K562 (cell line): Measurements from ENCODE around the gene TCHP. TPM values are rescaled to one million over a fixed set of nuclear protein-coding genes. Genes with fewer than 3 reads are reported as not detected.

Experiments used
- ATAC-seq: fragments of 200-7000 bp; cut with Tn5 transposase; 3 replicates; pipeline ENCODE4 v1.9.1; 2020; ENCODE audit warnings: moderate library complexity
- BruUV-seq: library from RNA; stranded (reverse); fragments of 400-500 nt; replicated peaks from 2 replicates; lab custom pipeline; 2021; lab: Mats Ljungman, UMichigan
- CTCF ChIA-PET: fragments of 300-600 bp; formaldehyde crosslinking; extraction: SDS; loops from one replicate; lab custom pipeline; 2021; ENCODE audit warnings: low intra/inter-chr PET ratio; lab: Yijun Ruan, JAX
- POLR2A ChIA-PET: fragments of 300-600, 350-650 bp; sonication (Branson Sonifier 250); formaldehyde crosslinking; extraction: SDS; loops from one replicate; lab custom pipeline; 2021; ENCODE audit warnings: antibody characterized with exemption, inconsistent platforms; lab: Yijun Ruan, JAX
- DNase-seq, 4 experiments: peaks; one replicate each; pipeline versions ENCODE4 v3.0.0 to v3.0.0-alpha.2; 2011 to 2018; ENCODE audit warnings: low spot score in 3 of 4, mixed read lengths in 3 of 4; ENCODE audit errors: extremely low read depth in 1 of 4
- FAIRE-seq: peaks from 2 replicates; lab custom pipeline; 2011; peaks lifted over from hg19 to GRCh38; lab: Jason Lieb, UNC
- H2AFZ ChIP-seq: 2 replicates; pipeline ENCODE4 v1.6.0; 2011; ENCODE audit warnings: low read depth, low read length, control low read depth, inconsistent platforms
- H3K27ac ChIP-seq: fragments of 200-600 bp; 3 replicates; pipeline ENCODE4 v1.8.0; 2011; ENCODE audit warnings: low read depth, mild to moderate bottlenecking, control low read depth, inconsistent platforms, low read length, moderate library complexity, mixed read lengths; ENCODE audit errors: extremely low read depth
- H3K27me3 ChIP-seq, 2 experiments: fragments of 300-600 bp in 1 of 2; 2 replicates in 1 of 2; 3 replicates in 1 of 2; pipeline versions ENCODE4 v1.6.0 to v1.8.0; 2011; ENCODE audit warnings: inconsistent platforms in 2 of 2, low read length in 2 of 2, mild to moderate bottlenecking in 1 of 2, mixed read lengths in 1 of 2, moderate library complexity in 1 of 2; ENCODE audit not compliant: control insufficient read depth in 2 of 2, insufficient read depth in 2 of 2
- H3K36me3 ChIP-seq: fragments of 300-600 bp; 3 replicates; pipeline ENCODE4 v1.8.0; 2011; ENCODE audit warnings: mild to moderate bottlenecking, low read length, inconsistent platforms; ENCODE audit not compliant: control insufficient read depth, insufficient read depth
- H3K4me1 ChIP-seq, 2 experiments: fragments of 200-600 bp in 1 of 2; replicated peaks in 1 of 2; 2 replicates in 1 of 2; 3 replicates in 1 of 2; pipeline versions ENCODE4 v1.5.1 to v1.8.0; 2011; ENCODE audit warnings: inconsistent platforms in 2 of 2, low read length in 2 of 2, mild to moderate bottlenecking in 1 of 2, mixed read lengths in 1 of 2, moderate library complexity in 1 of 2; ENCODE audit not compliant: control insufficient read depth in 2 of 2, insufficient read depth in 2 of 2
- H3K4me2 ChIP-seq: 2 replicates; pipeline ENCODE4 v1.6.1; 2011; ENCODE audit warnings: low read length, control low read depth, inconsistent platforms, mixed read lengths; ENCODE audit not compliant: insufficient read depth
- H3K4me3 ChIP-seq: fragments of 200-600 bp; sonication (generic), shearing (Covaris generic); 2 replicates; pipeline ENCODE4 v1.5.1; 2016; ENCODE audit warnings: control low read depth, inconsistent platforms
- H3K79me2 ChIP-seq: fragments of 200-600 bp; 3 replicates; pipeline ENCODE4 v1.8.0; 2011; ENCODE audit warnings: low read length, inconsistent platforms; ENCODE audit not compliant: control insufficient read depth, insufficient read depth
- H3K9ac ChIP-seq, 2 experiments: 2 replicates each; pipeline versions ENCODE4 v1.6.0 to v1.6.1; 2011; ENCODE audit warnings: low read depth in 2 of 2, low read length in 2 of 2, control low read depth in 1 of 2, inconsistent platforms in 1 of 2, mild to moderate bottlenecking in 1 of 2, mixed read lengths in 1 of 2; ENCODE audit not compliant: insufficient read depth in 1 of 2
- H3K9me1 ChIP-seq: one replicate; pipeline ENCODE4 v1.6.0; 2011; ENCODE audit warnings: inconsistent platforms, mild to moderate bottlenecking, low read length, moderate library complexity; ENCODE audit not compliant: control insufficient read depth, insufficient read depth
- H3K9me3 ChIP-seq: replicated peaks from 2 replicates; pipeline ENCODE4 v1.5.1; 2011; ENCODE audit warnings: low read depth, low read length, inconsistent platforms; ENCODE audit not compliant: control insufficient read depth, insufficient read depth
- H4K20me1 ChIP-seq: replicated peaks from 2 replicates; pipeline ENCODE4 v1.6.1; 2011; ENCODE audit warnings: low read length, inconsistent platforms, mixed read lengths; ENCODE audit not compliant: control insufficient read depth, insufficient read depth
- CREM ChIP-seq: IDR thresholded peaks from 2 replicates; pipeline ENCODE4 v1.6.1; 2014; ENCODE audit warnings: antibody characterized with exemption, low read depth
- EP400 ChIP-seq: fragments of 450-650 bp; IDR thresholded peaks from 2 replicates; pipeline ENCODE4 v1.6.1; 2017; ENCODE audit warnings: antibody characterized with exemption, mild to moderate bottlenecking, moderate library complexity
- ETS2 ChIP-seq: IDR thresholded peaks from 2 replicates; pipeline ENCODE4 v1.6.1; 2016; ENCODE audit warnings: borderline replicate concordance, missing genetic modification characterization, mild to moderate bottlenecking, moderate library complexity, missing compliant biosample characterization; ENCODE audit not compliant: poor library complexity, severe bottlenecking
- GATA2 ChIP-seq: sonication (generic); formaldehyde crosslinking; IDR thresholded peaks from 2 replicates; pipeline ENCODE4 v1.4.0; 2020; ENCODE audit warnings: mild to moderate bottlenecking, missing genetic modification reagents
- SLC30A9 ChIP-seq: fragments of 250-450 bp; sonication (Bioruptor Pico); IDR thresholded peaks from 2 replicates; pipeline ENCODE4 v1.8.0; 2022; ENCODE audit warnings: mild to moderate bottlenecking, moderate library complexity
- WGBS: fragments of 100-300 bp; shearing (Covaris generic); methylation state at CpG from one replicate; pipeline ENCODE4 v1.1.6; 2016; ENCODE audit warnings: low coverage, mixed read lengths; ENCODE audit not compliant: insufficient coverage; ENCODE audit errors: missing lambda C conversion rate; 5-methylcytosine and 5-hydroxymethylcytosine counted together
- in situ Hi-C: fragments of 300-500 bp; cut with MboI; formaldehyde crosslinking; loops from 4 replicates; pipeline ENCODE4 v1.15.0; 2018; ENCODE audit warnings: inconsistent platforms, mixed read lengths
- intact Hi-C: fragments of 100-400 bp; cut with micrococcal nuclease; formaldehyde crosslinking; loops from 2 replicates; pipeline ENCODE4 v1.14.2; 2022
- polyA plus RNA-seq, 8 experiments: library from polyadenylated mRNA; depleted of rRNA in 4 of 8; stranded (reverse) in 5 of 8; unstranded in 3 of 8; fragments of >200 nt; fragmentation: Nextera tagmentation in 2 of 8; fragmentation: Illumina TruSeq in 1 of 8; extraction: Ambion mirVana in 2 of 8; extraction: Trizol in 1 of 8; gene quantifications; 2 replicates each; pipeline versions ENCODE4 v1.2.1 to v1.2.3, GENCODE V29; 2011 to 2014; ENCODE audit warnings: inconsistent platforms in 1 of 8, missing spikeins in 1 of 8
- total RNA-seq, 7 experiments: library from RNA; depleted of rRNA in 6 of 7; stranded (reverse); fragments of >200 nt in 6 of 7; fragmentation: Illumina TruSeq in 2 of 7; extraction: Trizol in 2 of 7; gene quantifications; 2 replicates each; pipeline versions ENCODE4 v1.2.1 to v1.2.3, GENCODE V29; 2011 to 2021; ENCODE audit warnings: low replicate concordance in 1 of 7
- TF ChIP-seq, protein P1 (sequence below), 2 experiments: fragments of 450-650 bp; IDR thresholded peaks; 2 replicates each; pipeline ENCODE4 v1.6.1; 2016; ENCODE audit warnings: mild to moderate bottlenecking in 2 of 2, borderline replicate concordance in 1 of 2, low read depth in 1 of 2, moderate library complexity in 1 of 2
- TF ChIP-seq, protein P2 (sequence below): sonication (generic); formaldehyde crosslinking; IDR thresholded peaks from 2 replicates; pipeline ENCODE4 v1.8.0; 2022; ENCODE audit warnings: missing genetic modification reagents, mild to moderate bottlenecking, borderline replicate concordance
- TF ChIP-seq, protein P3 (sequence below), 2 experiments: IDR thresholded peaks; 2 replicates each; pipeline ENCODE4 v1.6.1; 2011; ENCODE audit warnings: borderline replicate concordance in 1 of 2, control low read depth in 1 of 2, low read depth in 1 of 2, low read length in 1 of 2, mild to moderate bottlenecking in 1 of 2, mixed read lengths in 1 of 2, moderate library complexity in 1 of 2; ENCODE audit not compliant: insufficient read depth in 1 of 2, insufficient read length in 1 of 2, poor library complexity in 1 of 2, severe bottlenecking in 1 of 2; ENCODE audit errors: extremely low read depth in 1 of 2

Gene TCHP
- total and polyA plus RNA-seq, 9 of the 15 experiments (the other 6 are each of a cell fraction or from before 2014, with no cell fraction given), result 3.4 to 30.4 (median 19.7) TPM

DNA sequence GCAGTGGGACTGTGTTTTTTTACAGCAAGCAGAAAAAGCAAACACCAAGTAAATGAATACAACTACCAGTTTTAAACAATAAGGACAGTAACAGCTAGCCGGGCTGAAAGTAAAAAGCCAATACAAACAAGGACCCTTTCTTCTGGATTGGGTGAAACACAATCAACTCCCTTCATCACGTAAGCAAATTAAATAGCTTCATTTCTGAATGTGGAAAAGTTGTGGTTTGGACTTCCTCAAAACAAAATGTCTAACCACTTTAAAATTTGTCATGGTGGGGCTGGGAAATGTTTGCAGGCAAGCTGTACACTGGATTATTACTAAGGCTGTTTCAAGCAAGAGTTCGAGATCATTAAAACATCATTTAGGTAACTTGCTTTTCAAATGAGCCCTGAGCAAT is 47.4 kb downstream of the TCHP start:
- DNase-seq (no peak), FAIRE-seq (no peak), ATAC-seq (no peak)
- Histone ChIP-seq H3K27me3 (no peaks in the 10 kb centered on the region), H3K36me3 (peaks cover 65% of the 10 kb centered on the region), H3K4me1 (no peaks in the 10 kb centered on the region; a peak in 1 of 5 replicates), H3K79me2 (no peaks in the 10 kb centered on the region), H4K20me1 (no peaks in the 10 kb centered on the region), H3K9me1 (no peaks in the 10 kb centered on the region), H3K9me3 (no peaks in the 10 kb centered on the region), H3K9ac (no peak overlapping the region), H2AFZ (no peak overlapping the region), H3K27ac (no peak overlapping the region), H3K4me3 (no peak overlapping the region), H3K4me2 (no peak overlapping the region)
- CTCF ChIA-PET, result no interaction called here
- WGBS, result 63% methylated on average over 3 of the region's 3 CpGs
- TF ChIP-seq GATA2 (CRISPR knock-in tag), result no peak
- TF ChIP-seq, protein P1, sequence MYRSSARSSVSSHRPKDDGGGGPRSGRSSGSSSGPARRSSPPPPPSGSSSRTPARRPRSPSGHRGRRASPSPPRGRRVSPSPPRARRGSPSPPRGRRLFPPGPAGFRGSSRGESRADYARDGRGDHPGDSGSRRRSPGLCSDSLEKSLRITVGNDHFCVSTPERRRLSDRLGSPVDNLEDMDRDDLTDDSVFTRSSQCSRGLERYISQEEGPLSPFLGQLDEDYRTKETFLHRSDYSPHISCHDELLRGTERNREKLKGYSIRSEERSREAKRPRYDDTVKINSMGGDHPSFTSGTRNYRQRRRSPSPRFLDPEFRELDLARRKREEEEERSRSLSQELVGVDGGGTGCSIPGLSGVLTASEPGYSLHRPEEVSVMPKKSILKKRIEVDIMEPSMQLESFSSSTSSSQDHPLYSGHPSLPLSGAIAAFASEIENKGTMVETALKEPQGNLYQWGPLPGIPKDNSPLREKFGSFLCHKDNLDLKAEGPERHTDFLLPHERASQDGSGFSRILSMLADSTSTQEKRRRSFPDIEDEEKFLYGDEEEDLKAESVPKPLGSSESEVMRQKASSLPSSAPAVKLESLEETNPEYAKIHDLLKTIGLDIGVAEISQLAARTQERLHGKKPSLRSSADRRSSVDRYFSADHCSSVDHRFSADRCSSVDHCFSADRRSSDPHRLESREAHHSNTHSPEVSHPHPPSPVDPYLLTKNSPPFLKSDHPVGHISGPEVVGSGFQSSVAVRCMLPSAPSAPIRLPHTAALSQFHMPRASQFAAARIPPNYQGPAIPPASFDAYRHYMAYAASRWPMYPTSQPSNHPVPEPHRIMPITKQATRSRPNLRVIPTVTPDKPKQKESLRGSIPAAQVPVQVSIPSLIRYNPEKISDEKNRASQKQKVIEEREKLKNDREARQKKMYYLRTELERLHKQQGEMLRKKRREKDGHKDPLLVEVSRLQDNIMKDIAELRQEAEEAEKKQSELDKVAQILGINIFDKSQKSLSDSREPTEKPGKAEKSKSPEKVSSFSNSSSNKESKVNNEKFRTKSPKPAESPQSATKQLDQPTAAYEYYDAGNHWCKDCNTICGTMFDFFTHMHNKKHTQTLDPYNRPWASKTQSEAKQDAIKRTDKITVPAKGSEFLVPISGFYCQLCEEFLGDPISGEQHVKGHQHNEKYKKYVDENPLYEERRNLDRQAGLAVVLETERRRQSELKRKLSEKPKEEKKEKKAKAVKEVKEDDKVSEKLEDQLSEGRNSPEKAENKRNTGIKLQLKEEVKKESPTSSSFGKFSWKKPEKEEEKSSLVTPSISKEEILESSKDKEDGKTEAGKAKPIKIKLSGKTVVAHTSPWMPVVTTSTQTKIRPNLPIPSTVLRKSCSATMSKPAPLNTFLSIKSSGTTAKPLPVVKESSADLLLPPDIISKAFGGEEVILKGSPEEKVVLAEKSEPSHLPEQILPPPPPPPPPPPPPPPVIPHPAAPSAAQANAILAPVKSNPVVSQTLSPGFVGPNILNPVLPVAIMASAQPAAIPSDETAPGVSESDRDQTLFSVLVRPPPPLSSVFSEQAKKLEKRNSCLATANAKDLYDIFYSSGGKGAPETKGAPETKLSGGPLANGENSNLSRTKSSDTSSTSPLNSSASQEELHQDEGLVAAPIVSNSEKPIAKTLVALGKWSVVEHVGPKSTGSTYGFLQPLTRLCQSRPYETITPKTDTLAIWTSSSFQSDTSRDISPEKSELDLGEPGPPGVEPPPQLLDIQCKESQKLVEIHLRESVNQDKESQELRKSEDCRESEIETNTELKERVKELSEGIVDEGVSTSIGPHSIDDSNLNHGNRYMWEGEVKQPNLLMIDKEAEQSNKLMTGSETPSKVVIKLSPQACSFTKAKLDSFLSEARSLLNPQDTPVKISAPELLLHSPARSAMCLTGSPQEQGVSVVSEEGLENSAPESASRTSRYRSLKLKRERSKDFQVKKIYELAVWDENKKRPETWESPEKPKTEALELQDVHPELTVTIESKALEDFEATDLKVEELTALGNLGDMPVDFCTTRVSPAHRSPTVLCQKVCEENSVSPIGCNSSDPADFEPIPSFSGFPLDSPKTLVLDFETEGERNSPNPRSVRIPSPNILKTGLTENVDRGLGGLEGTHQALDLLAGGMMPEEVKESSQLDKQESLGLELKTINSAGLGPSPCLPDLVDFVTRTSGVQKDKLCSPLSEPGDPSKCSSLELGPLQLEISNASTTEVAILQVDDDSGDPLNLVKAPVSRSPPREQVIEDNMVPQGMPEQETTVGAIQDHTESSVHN (IDR thresholded peaks at IDR 0.05; ENCODE audit: borderline replicate concordance in 1 of 2, low read depth in 1 of 2), result no peak
- TF ChIP-seq, protein P2, sequence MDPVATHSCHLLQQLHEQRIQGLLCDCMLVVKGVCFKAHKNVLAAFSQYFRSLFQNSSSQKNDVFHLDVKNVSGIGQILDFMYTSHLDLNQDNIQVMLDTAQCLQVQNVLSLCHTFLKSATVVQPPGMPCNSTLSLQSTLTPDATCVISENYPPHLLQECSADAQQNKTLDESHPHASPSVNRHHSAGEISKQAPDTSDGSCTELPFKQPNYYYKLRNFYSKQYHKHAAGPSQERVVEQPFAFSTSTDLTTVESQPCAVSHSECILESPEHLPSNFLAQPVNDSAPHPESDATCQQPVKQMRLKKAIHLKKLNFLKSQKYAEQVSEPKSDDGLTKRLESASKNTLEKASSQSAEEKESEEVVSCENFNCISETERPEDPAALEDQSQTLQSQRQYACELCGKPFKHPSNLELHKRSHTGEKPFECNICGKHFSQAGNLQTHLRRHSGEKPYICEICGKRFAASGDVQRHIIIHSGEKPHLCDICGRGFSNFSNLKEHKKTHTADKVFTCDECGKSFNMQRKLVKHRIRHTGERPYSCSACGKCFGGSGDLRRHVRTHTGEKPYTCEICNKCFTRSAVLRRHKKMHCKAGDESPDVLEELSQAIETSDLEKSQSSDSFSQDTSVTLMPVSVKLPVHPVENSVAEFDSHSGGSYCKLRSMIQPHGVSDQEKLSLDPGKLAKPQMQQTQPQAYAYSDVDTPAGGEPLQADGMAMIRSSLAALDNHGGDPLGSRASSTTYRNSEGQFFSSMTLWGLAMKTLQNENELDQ, result no peak
- TF ChIP-seq CREM, result no peak
- TF ChIP-seq ETS2 (tag), result no peak
- TF ChIP-seq SLC30A9 (CRISPR knock-in tag), result no peak
- TF ChIP-seq EP400, result no peak
- TF ChIP-seq, protein P3, sequence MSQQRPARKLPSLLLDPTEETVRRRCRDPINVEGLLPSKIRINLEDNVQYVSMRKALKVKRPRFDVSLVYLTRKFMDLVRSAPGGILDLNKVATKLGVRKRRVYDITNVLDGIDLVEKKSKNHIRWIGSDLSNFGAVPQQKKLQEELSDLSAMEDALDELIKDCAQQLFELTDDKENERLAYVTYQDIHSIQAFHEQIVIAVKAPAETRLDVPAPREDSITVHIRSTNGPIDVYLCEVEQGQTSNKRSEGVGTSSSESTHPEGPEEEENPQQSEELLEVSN (IDR thresholded peaks at IDR 0.05; ENCODE audit: borderline replicate concordance in 1 of 2, extremely low read depth in 1 of 2, insufficient read depth in 1 of 2, insufficient read length in 1 of 2, low read depth in 1 of 2, low read length in 1 of 2, poor library complexity in 1 of 2, severe bottlenecking in 1 of 2), result no peak
- in situ Hi-C loops (no loop called here), intact Hi-C loops (no loop called here)
- POLR2A ChIA-PET, result interaction anchor here (0.6 kb wide), 1 partner anchor 262 kb away, joined by 3 read pairs; no protein-coding TSS in a partner anchor
- no TSS peak for BruUV-seq
